Measurements from ENCODE around the gene CMTM6.
A peak's percentile ranks its signal among the peaks of the same experiment; 100 is the strongest.
"Not testable (repeated sequence)": the region's sequence is repeated elsewhere in the genome, so short reads cannot be mapped to it uniquely, and the experiment has no call there.

Gene CMTM6

DNA sequence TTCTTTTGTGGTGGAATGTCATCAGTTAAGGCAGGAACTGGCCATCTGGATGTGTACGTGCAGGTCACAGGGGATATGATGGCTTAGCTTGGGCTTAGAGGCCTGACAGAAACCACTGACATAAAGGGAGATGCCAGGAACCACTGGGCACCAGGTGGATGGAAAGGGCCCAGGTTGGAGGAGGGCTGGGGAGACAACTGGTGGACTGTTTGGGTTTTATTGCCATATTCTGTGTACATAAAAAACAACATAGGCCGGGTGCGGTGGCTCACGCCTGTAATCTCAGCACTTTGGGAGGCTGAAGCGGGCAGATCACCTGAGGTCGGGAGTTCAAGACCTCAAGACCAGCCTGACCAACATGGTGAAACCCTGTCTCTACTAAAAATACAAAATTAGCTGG, 35.8 kb downstream of the CMTM6 start:
- not testable (repeated sequence) for DNase-seq (ENCODE audit: low spot score)

DNA sequence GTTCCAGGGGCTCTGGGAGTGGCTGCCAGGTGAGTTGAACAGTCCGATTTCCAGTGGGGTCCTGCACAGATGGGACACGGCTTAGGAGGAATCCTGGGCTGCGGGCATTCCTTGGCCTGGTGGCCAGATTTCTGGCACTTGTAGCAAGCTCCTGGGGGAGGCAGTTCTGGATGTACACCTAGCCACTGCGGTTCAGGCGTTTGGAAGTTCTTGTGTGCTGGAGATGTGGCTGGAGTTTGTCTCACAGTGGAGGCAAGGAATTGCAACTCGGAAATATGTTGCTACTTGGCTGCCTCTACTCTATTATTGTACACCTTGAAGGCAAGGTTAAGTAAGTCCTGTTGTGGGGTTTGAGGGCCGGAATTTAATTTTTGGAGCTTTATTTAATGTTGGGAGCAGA, 37.9 kb downstream of the CMTM6 start:
- not testable (repeated sequence) for DNase-seq (ENCODE audit: low spot score)

DNA sequence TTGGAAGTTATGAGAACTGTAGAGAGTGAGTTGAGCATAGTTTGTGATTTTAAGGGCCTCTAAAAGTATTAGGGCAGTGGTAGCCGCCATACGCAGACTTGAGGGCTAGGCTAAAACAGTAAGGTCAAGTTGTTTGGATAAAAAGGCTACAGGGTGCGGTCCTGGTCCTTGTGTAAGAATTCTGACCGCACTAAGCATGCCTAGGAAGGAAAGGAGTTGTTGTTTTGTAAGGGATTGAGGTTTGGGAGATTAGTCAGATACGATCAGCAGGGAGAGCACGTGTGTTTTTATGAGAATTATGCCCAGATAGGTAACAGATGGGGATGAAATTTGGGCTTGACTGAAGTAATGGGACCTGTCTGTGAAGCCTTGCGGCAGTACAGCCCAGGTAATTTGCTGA, 39.2 kb downstream of the CMTM6 start:
- not testable (repeated sequence) for DNase-seq (ENCODE audit: low spot score)

DNA sequence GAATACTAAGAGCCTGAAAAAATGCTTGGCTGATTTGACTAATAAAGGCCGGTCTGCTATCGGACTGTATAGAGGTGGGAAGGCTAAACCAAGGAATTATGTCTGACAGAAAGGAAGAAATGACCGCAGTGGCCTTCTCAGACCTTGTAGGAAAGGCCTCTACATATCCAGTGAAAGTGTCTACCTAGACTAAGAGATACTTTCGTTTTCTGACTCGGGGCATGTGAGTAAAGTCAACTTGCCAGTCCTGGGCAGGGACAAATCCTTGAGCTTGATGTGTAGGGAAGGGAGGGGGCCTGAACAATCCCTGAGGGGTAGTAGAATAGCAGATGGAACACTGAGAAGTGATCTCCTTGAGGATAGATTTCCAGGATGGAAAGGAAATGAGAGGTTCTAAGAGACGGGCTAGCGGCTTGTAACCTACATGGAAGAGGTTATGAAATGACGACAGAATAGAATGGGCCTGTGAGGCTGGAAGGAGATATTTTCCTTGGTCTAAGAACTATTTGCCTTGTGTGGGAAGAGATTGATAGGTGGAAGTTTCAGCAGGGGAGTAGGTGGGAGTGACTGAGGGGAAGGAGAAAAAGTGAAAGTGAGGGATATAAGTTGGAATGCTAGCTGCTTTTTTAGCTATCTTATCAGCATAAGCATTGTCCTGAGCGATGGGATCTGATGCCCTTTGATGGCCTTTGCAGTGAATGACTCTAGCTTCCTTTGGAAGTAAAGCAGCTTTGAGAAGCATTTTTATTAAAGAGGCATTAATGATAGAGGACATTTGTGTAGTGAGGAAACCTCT, 40.3 kb downstream of the CMTM6 start:
- DNase-seq (ENCODE audit: low spot score), result not testable (repeated sequence)

DNA sequence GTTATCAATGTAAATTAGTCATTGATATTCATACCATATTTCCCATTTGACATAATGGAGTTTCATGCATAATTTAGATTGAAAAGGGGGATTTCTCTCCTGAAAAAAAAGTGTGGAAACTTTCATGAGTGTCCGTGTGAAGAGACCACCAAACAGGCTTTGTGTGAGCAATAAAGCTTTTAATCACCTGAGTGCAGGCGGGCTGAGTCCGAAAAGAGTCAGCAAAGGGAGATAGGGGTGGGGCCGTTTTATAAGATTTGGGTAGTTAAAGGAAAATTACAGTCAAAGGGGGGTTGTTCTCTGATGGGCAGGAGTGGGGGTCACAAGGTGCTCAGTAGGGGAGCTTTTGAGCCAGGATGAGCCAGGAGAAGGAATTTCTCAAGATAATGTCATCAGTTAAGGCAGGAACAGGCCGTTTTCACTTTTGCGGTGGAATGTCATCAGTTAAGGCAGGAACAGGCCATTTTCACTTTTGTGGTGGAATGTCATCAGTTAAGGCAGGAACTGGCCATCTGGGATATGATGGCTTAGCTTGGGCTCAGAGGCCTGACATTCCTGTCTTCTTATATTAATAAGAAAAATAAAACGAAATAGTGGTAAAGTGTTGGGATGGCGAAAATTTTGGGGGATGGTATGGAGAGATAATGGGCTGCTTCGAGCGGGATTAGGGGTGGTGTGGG, 41.7 kb downstream of the CMTM6 start:
- not testable (repeated sequence) for DNase-seq (ENCODE audit: low spot score)

GRCh38 chr3:32460031-32460749, 42.5 kb downstream of the CMTM6 start:
- DNase-seq (ENCODE audit: low spot score), result no peak

DNA sequence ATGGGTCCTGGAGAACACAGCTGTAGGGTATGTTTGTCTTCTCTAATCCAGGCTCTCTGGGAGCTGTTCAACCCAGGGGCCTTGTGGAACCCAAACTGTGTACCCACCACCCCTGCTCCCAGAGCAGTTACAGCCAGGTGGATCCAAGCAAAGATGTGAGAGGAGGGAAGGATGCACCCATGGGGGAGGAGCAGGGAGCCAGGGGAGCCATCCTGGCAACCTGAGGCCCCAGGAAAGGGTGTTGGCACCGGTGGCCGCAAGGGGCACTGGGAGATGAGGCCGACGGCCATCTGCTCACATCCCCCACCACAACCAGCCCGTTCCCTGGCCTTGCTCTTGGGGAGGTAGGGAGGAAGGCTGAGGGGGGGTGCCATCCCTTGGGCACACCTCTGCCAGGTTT, 43.2 kb downstream of the CMTM6 start:
- DNase-seq (ENCODE audit: low spot score), result no peak

DNA sequence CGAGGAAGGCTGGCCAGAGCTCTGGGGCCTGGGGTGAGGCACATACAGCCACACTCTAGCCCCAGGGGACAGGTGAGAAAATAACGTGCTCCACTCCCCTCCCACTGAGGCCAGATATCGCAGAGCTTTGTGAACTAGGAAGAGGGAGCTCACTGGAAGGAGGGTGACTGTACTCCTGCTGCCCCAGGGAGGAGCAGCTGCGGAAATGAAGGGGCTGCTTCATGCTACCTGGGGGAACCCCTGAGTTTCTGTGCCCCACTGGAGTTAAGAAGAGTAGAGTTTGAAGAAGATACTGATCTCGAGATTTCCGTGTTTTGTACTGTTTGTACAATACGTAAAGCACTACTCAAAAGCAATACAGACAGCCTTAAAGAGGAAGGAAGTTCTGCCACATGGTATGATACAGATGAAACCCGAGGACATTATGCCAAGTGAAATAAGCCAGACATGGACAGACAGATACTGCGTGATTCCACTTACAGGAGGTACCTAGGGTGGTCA, 44.6 kb downstream of the CMTM6 start:
- DNase-seq (ENCODE audit: low spot score), result peak; percentile 66

DNA sequence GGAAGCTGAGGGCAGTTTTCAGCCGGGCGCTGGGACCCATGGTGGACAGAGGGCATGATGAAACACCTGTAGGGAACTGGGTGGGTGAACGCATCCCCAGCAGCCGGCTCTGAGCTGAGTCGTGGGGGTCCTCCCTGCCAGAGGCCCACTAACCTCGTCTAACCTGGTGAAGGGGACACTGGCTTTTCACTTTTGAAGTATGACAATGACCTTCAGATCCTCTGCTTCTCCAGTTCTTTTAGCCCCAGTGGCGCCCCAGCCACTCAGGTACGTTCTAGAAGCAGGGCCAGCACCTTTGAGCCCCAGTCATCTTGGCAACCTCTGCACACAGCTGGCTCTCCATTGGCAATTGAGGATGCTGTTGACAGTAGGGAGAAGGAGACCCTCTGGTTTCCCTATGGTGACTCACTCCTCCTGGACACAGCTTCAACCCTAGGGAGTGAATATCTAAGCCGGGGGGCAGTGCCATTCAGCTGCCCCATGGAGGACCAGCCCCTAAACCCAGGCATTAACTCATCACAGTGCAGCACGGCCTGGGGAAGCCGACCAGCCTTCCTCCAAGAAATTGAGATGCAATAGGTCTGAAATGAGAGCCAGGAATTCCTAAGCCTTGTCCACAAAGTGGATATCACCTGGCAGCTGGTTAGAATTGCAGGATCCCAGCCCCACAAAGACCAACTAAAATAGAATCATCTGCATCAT, 46.1 kb downstream of the CMTM6 start:
- DNase-seq (ENCODE audit: low spot score), result no peak

- no peak for DNase-seq (ENCODE audit: low spot score)
These were observed 46.8 kb downstream of the CMTM6 start for GRCh38 chr3:32455609-32456428.

GRCh38 chr3:32454731-32455608, 47.7 kb downstream of the CMTM6 start:
- no peak for DNase-seq (ENCODE audit: low spot score)

DNA sequence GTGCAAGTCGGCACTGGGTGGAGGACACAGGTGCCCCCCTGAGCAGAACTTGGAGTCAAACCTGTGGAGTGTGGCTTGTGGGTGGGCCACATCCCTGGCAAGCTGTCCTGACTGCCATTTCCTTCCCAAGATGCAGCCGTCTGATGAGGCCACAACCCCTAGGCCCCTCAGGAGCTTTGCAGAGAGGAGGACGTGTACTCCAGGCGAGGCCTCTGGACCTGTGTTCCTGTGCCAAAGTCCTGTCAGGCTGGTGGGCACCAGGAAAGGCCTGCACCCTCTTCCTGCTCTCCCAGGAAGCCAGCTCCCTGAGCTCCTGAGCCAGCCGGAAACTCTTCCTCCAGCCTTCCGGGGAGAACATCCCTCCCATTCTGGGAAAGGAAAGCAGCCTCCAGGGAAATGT, 48.5 kb downstream of the CMTM6 start:
- DNase-seq (ENCODE audit: low spot score), result no peak

GRCh38 chr3:32453346-32453745, 49.3 kb downstream of the CMTM6 start:
- DNase-seq (ENCODE audit: low spot score), result no peak

- no peak for DNase-seq (ENCODE audit: low spot score)
These were observed 50.6 kb downstream of the CMTM6 start for GRCh38 chr3:32452009-32452408.

GRCh38 chr3:32450992-32451659, 51.5 kb downstream of the CMTM6 start:
- peak; percentile 76 for DNase-seq (ENCODE audit: low spot score)

GRCh38 chr3:32450426-32450825, 52.2 kb downstream of the CMTM6 start:
- DNase-seq (ENCODE audit: low spot score), result no peak

GRCh38 chr3:32449691-32450090, 53.0 kb downstream of the CMTM6 start:
- no peak for DNase-seq (ENCODE audit: low spot score)

- peak; percentile 37 for DNase-seq (ENCODE audit: low spot score)
These were observed 53.8 kb downstream of the CMTM6 start for GRCh38 chr3:32448686-32449474.

All from pons (tissue), 1 donor.